Stomach (tissue), 9 donors: ENCODE data around the gene FIBP. TPM values are rescaled to one million over a fixed set of nuclear protein-coding genes. Genes with fewer than 3 reads are reported as not detected.
A peak's percentile ranks its signal among the peaks of the same experiment; 100 is the strongest.

Experiments used
- DNase-seq, 2 donors: peaks; one replicate each; pipeline versions ENCODE4 v3.0.0 to v3.0.0-alpha.2; 2013 to 2019
- H3K27ac ChIP-seq, 5 donors: fragments of 200-600 bp in 4 of 5; sonication (generic) in 4 of 5; one replicate each; pipeline ENCODE4 v1.5.1; 2013 to 2019; ENCODE audit warnings: mild to moderate bottlenecking in 1 of 5, moderate library complexity in 1 of 5
- H3K27me3 ChIP-seq, 3 donors: fragments of 200-600 bp; sonication (generic); one replicate each; pipeline ENCODE4 v1.5.1; 2017 to 2019; ENCODE audit warnings: mixed run types in 1 of 3
- H3K36me3 ChIP-seq, 4 donors: fragments of 200-600 bp; sonication (generic); 1 replicate in 3 of 4; 2 replicates in 1 of 4; pipeline ENCODE4 v1.5.1; 2016 to 2019
- H3K4me1 ChIP-seq, 4 donors: fragments of 200-600 bp; sonication (generic); one replicate each; pipeline ENCODE4 v1.5.1; 2016 to 2019
- H3K4me3 ChIP-seq, 4 donors: fragments of 200-600 bp; sonication (generic) in 3 of 4; one replicate each; pipeline ENCODE4 v1.5.1; 2016 to 2019; ENCODE audit warnings: mild to moderate bottlenecking in 1 of 4
- H3K9me3 ChIP-seq, 4 donors: fragments of 200-600 bp; sonication (generic); one replicate each; pipeline ENCODE4 v1.5.1; 2016 to 2019
- EP300 ChIP-seq: sonication (generic); formaldehyde crosslinking; IDR thresholded peaks from one replicate; pipeline ENCODE4 v1.6.1; 2017; ENCODE audit warnings: antibody characterized with exemption
- POLR2A ChIP-seq, 4 donors: fragments of 450-650 bp; IDR thresholded peaks; one replicate each; pipeline ENCODE4 v1.6.1; 2016; ENCODE audit warnings: antibody characterized with exemption in 4 of 4, control low read depth in 2 of 4, mild to moderate bottlenecking in 1 of 4, moderate library complexity in 1 of 4
- POLR2AphosphoS5 ChIP-seq, 3 donors: sonication (generic); formaldehyde crosslinking; IDR thresholded peaks; one replicate each; pipeline ENCODE4 v1.6.1; 2016; ENCODE audit warnings: antibody characterized with exemption in 3 of 3
- WGBS, 5 donors: extraction: QIAGEN DNeasy Blood & Tissue Kit in 3 of 5; methylation state at CpG; one replicate each; pipeline versions ENCODE4 v1.1.5 to v1.1.7; 2013 to 2018; 5-methylcytosine and 5-hydroxymethylcytosine counted together
- intact Hi-C: fragments of 100-400 bp; cut with DNase I; formaldehyde crosslinking; loops from one replicate; pipeline ENCODE4 v1.15.1; 2023; ENCODE audit warnings: low total_unique reads
- polyA plus RNA-seq, 3 donors: library from polyadenylated mRNA; stranded (reverse); fragments of 200-250 nt; gene quantifications; one replicate each; pipeline ENCODE4 v1.2.3, GENCODE V29; 2013
- total RNA-seq, 5 donors: library from RNA; depleted of rRNA; stranded (reverse); fragments of >200 nt; gene quantifications; one replicate each; pipeline versions ENCODE4 v1.1.0 to v1.2.3, GENCODE V29; 2014 to 2016
- TF ChIP-seq, protein P1 (sequence below), 7 experiments: fragments of 450-650 bp in 4 of 7; fragments of 200-600 bp in 3 of 7; sonication (generic) in 3 of 7; IDR thresholded peaks; one replicate each; pipeline ENCODE4 v1.5.1; 2016 to 2019; ENCODE audit warnings: antibody characterized with exemption in 7 of 7, control low read depth in 2 of 7, mild to moderate bottlenecking in 1 of 7
- donor health status: healthy with polysubstance abuse.
- donor health status: Bipolar disorder and iron deficiency.
- donor health status: healthy.

FIBP gene
- total and polyA plus RNA-seq, 8 donors = 25.4 to 488 (median 70.2) TPM

DNA sequence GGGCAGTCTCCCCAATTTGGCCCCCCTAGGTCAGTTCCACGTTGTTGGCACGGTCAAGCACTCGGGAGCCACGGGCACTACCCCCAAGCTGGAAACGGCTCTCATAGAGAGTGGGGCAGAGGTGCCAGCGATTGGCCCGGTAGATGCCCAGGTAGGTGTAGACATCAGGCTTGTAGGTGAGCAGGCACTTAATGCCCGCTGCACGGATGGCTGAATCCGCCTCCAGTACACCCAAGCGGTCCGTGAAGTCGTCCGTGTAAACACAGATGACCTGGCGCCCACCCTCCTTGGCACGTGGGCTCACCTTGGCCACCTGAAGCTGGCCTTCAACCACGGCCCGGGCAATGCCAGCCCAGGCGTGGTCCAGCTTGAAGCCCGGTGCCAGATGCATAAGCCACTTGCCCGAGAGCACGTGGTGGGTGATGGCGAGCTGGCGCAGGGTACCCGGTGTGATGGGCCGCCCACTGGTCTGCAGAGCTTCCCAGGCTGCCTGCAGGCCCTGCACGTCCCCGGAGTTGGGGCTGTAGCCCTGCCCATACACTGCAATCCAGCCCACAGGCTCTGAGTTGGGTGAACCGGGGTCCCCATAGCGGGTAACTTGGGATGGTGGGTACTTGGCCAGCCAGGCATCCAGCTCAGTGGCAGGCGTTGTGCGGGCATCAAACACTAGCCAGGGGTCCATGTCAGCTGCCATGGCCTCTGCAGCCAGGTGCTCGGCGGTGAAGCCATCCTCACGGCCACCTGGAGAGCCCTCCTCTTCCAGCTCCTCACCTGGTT, 29.4 kb upstream of the FIBP start:
- intact Hi-C loops = no loop called here
- no peaks in the 10 kb centered on the region for H3K9me3 ChIP-seq
- WGBS, 5 donors = 69 to 81% (median 78%) methylated on average over 25 to 35 of the region's 35 CpGs
- H3K36me3 ChIP-seq = peaks cover 3 to 26% (median 17%) of the 10 kb centered on the region in 4 donors
- H3K27me3 ChIP-seq = no peaks in the 10 kb centered on the region
- H3K4me3 ChIP-seq = peak overlapping the region; percentile 80 to 98 (median 95)
- H3K4me1 ChIP-seq = peaks cover 48 to 60% (median 56%) of the 10 kb centered on the region in 4 donors
- TF ChIP-seq, protein P1, sequence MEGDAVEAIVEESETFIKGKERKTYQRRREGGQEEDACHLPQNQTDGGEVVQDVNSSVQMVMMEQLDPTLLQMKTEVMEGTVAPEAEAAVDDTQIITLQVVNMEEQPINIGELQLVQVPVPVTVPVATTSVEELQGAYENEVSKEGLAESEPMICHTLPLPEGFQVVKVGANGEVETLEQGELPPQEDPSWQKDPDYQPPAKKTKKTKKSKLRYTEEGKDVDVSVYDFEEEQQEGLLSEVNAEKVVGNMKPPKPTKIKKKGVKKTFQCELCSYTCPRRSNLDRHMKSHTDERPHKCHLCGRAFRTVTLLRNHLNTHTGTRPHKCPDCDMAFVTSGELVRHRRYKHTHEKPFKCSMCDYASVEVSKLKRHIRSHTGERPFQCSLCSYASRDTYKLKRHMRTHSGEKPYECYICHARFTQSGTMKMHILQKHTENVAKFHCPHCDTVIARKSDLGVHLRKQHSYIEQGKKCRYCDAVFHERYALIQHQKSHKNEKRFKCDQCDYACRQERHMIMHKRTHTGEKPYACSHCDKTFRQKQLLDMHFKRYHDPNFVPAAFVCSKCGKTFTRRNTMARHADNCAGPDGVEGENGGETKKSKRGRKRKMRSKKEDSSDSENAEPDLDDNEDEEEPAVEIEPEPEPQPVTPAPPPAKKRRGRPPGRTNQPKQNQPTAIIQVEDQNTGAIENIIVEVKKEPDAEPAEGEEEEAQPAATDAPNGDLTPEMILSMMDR (IDR thresholded peaks at IDR 0.05) = no peak
- TF ChIP-seq EP300 (no peak), POLR2AphosphoS5 (IDR thresholded peaks at IDR 0.05) (no peak)
- no peak for DNase-seq
- peak overlapping the region; percentile 85 to 98 (median 97) for H3K27ac ChIP-seq

DNA sequence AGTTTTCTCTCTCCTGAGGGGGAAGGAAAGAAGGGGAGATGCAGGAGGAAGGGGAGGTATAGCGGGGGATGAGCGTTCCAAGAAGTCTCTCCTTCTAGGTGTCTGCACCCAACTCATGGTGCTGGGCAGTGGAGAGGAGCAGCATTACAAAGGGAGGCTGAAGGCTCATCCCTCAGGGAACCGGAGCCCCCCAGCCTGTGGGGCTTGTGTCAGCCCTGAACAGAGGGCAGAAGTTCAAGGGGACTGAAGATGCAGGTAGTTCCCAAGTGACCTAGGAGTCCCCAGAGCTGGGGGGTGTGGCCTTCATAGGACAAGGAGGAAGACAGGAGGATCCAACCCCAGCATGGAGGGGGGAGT, 28.8 kb upstream of the FIBP start:
- Histone ChIP-seq H3K4me3 (peak overlapping the region in 2 of 4 donors; percentile 80 to 94), H3K4me1 (peaks cover 50 to 65% (median 57%) of the 10 kb centered on the region in 4 donors), H3K27me3 (no peaks in the 10 kb centered on the region), H3K9me3 (no peaks in the 10 kb centered on the region), H3K27ac (peak overlapping the region in 4 of 5 donors; percentile 91 to 98 (median 97)), H3K36me3 (peaks cover 0 to 20% (median 11%) of the 10 kb centered on the region in 4 donors)
- intact Hi-C loops = no loop called here
- 87 to 98% (median 96%) methylated on average over 3 of the region's 3 CpGs for WGBS, 5 donors
- TF ChIP-seq, protein P1 (IDR thresholded peaks at IDR 0.05) = no peak
- TF ChIP-seq EP300 (no peak), POLR2A (IDR thresholded peaks at IDR 0.05) (no peak), POLR2AphosphoS5 (IDR thresholded peaks at IDR 0.05) (no peak)
- no peak for DNase-seq

GRCh38 chr11:65916391-65916790, 28.1 kb upstream of the FIBP start:
- no peak for DNase-seq
- peak overlapping the region; percentile 20 to 98 (median 97) for H3K27ac ChIP-seq
- H3K9me3 ChIP-seq = no peaks in the 10 kb centered on the region
- H3K36me3 ChIP-seq = peaks cover 0 to 14% (median 6%) of the 10 kb centered on the region in 4 donors
- intact Hi-C loops = no loop called here
- H3K27me3 ChIP-seq = no peaks in the 10 kb centered on the region
- TF ChIP-seq POLR2AphosphoS5 (IDR thresholded peaks at IDR 0.05) = no peak
- TF ChIP-seq POLR2A (IDR thresholded peaks at IDR 0.05) = no peak
- no peak for TF ChIP-seq EP300
- TF ChIP-seq, protein P1 (IDR thresholded peaks at IDR 0.05) = no peak
- peak overlapping the region in 1 of 4 donors; percentile 4 for H3K4me3 ChIP-seq
- H3K4me1 ChIP-seq = peaks cover 56 to 72% (median 64%) of the 10 kb centered on the region in 4 donors
- 70 to 80% (median 78%) methylated on average over 7 of the region's 7 CpGs for WGBS, 5 donors

- intact Hi-C loops = no loop called here
- peak; percentile 55 to 59 for DNase-seq
- WGBS, 5 donors = 29 to 53% (median 47%) methylated on average over 5 to 13 of the region's 13 CpGs
- H3K36me3 ChIP-seq = peaks cover 0 to 8% (median under 1%) of the 10 kb centered on the region in 4 donors
- peak overlapping the region; percentile 61 to 98 (median 97) for H3K27ac ChIP-seq
- TF ChIP-seq POLR2A (IDR thresholded peaks at IDR 0.05) (no peak), POLR2AphosphoS5 (IDR thresholded peaks at IDR 0.05) (peak; percentile 50 to 82 (median 81)), EP300 (peak; percentile 33)
- TF ChIP-seq, protein P1 (IDR thresholded peaks at IDR 0.05) = no peak
- peak overlapping the region in 1 of 4 donors; percentile 4 for H3K4me3 ChIP-seq
- H3K9me3 ChIP-seq = no peaks in the 10 kb centered on the region
- no peaks in the 10 kb centered on the region for H3K27me3 ChIP-seq
- H3K4me1 ChIP-seq = peaks cover 57 to 71% (median 60%) of the 10 kb centered on the region in 4 donors
These were observed 27.6 kb upstream of the FIBP start for GRCh38 chr11:65915821-65916251.
